DMS153 (cell line): ENCODE results near the gene PDP2.

ENCODE experiments used
- DNase-seq: peaks from one replicate; lab custom pipeline; 2025; lab: John Stamatoyannopoulos, UW

The PDP2 gene, protein sequence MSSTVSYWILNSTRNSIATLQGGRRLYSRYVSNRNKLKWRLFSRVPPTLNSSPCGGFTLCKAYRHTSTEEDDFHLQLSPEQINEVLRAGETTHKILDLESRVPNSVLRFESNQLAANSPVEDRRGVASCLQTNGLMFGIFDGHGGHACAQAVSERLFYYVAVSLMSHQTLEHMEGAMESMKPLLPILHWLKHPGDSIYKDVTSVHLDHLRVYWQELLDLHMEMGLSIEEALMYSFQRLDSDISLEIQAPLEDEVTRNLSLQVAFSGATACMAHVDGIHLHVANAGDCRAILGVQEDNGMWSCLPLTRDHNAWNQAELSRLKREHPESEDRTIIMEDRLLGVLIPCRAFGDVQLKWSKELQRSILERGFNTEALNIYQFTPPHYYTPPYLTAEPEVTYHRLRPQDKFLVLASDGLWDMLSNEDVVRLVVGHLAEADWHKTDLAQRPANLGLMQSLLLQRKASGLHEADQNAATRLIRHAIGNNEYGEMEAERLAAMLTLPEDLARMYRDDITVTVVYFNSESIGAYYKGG

DNA sequence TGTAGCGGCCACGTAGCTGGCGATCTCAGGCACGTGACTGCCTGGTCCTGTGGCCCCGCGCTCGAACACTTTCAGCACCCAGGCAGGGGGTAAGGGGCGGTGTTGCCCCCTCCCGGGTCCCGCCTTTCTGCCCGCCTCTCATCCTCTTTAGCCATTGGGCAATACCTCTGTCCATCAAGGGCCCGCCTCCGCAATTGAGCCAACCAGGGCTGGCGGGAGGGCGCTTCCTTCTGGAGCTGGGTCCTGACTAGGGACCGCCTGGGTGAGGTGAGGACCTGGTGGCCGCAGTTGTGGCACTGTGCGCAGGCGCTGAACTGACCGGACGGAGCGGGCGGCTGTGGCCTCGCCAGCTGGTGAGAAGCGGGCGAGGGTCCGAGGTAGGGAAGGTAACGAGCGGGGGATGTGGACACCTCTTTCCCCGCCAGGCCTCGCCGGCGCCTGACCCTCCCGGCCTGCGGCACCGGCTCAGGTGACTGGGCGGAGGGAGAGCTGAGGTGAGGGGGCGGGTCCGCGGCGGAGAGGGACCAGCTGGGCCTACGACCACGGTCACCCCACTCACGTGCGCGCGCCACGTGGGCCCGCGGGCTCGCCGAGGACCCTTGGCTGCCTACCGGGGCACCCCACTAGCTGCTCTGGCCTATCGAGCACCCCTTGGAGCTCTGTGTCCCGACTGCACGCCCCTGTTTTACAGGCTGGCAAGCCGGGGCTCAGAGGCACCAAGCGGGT, at the start of gene PDP2:
TSS of gene PDP2 (plus strand) at position 228 of the 726 bp plus-strand sequence. CDS start 3,770 bp downstream, outside the sequence.
- peak; percentile 87 for DNase-seq

GRCh38 chr16:66832190-66832589, 48.1 kb upstream of the PDP2 start:
- no peak for DNase-seq

DNA sequence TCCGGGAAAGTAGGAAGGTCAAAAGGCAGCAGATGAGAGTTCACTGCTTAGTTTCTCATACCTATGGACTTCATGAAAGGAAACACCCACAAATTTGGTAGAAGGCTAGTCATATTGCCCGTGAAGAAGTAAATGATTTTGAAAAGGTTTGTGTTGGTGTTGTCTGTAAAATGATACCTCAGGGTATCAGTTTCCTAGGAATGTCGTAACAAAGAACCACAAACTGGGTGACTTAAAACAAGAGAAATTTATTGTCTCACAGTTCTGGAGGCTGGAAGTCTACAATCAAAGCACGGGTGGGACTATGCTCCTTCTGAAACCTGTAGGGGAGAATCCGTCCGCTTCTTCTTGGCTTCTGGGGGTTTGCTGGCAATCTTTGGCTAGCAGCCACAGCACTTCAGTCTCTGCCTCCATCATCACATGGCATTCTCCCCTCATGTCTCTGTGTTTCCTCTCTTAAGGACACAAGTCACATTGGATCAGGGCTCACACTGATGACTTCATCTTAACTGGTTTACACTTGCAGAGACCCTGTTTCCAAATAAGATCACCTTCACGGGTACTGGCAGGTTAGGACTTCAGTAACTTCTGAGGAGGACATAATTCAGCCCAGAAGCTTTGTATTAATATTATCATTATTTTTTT, 47.5 kb upstream of the PDP2 start:
- no peak for DNase-seq

- no peak for DNase-seq
Measured at GRCh38 chr16:66834746-66835145, 45.6 kb upstream of the PDP2 start.

- DNase-seq = no peak
Measured at GRCh38 chr16:66840883-66841282, 39.4 kb upstream of the PDP2 start.

DNA sequence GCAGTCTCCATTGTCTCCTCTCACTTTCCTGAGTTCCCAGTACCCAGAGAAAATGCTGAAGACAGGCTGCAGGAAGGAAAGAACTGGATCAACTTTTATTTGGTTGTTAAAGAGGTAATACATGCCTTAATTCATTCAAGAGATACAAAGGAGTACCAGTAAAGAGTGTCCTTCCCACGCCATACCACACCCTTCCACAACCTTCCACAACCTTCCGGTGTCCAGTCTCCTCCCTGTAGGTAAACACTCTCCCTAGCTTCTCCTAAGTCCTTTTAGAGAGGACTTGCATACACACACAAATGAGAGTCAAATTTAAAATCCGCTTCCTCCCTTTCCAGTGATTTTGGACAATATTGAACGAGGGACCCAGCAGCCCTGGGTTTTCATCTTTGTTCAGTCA, 38.9 kb upstream of the PDP2 start:
- no peak for DNase-seq

DNA sequence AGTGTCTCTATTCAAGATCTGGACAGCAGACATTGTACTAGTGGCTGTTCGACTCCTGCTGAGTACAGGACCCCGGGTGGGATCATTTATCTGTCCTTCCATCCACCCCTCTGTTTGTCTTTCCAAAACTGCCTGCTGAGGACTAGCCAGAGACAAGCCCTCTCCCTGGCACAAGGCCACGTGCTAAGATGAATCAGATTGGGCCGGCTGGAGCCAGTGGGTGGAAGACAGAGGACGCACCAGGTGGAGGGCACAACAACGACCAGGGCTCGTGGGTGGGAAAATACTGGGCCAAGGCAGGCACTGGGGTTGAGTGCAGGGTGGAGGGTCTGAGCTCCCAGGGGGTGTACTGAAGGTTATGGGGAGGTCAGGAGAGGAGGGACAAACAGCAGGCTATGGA, 37.5 kb upstream of the PDP2 start:
- DNase-seq = no peak

DNA sequence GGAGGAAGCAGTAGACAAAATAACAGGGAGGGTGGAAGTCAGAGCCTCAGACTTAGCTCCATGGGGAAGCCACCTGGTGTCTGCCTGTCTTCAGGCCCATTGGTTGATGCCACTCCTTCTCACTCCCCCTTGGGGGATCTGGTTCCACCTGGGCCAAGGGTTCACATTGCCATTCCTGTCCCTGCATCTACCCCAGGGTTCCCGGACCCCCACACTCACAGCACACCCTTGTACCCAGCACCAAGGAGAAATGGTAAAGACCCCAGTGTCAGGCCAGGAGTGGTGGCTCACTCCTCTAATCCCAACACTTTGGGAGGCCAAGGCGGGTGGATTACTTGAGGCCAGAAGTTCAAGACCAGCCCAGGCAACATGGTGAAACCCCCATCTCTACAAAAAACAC, 37.1 kb upstream of the PDP2 start:
- no peak for DNase-seq

DNA sequence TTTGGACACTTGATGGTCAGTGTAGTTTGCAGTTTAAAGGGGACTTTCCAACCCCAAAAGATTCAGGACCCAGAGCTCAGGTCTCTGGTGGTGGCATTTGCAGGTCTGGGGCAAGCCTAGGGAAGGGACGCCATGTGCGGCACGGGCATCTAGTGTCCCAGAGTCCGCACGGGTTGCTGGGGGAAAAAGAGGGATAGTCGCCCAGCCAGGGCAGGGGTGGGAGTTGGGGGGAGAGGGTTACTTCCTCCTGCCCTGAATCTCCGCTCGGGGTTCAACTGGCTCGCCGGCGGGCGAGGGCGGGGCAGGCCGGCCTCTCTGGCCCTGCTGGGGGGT, 36.3 kb upstream of the PDP2 start:
- no peak for DNase-seq

DNA sequence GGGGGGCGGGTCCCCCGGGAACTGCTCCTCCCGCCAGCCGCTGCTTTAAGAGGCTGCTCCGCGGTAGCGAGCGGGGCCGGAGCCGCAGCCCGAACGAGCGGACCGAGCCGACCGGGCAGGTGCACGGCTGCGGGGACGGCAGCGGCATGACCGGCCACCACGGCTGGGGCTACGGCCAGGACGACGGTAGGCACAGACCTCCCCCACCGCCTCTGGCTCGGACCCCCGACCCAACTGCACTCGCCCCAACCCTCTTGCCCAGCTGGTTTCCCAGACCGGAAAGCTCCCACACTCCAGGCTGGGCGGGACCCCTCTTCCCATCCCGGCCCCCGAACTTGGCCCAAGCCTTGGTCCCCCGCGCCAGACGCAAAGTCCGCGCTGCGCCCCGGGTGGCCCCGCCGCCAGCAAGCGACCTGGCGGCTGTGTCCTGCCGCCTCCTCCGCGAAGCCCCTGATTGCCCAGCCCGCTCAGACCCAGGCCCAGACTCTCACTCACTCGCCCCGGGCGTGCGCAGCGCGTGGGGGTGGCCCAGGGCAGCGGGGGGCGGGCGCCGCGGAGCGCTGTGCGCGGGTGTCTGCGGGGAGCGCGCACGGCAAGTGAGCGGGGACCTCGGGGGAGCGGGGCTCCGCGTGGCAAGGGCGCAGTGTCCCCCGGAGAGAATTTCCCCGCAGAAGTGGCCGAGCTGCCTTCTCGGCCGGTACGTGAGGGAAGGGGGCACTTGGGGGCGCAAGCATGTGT, 35.8 kb upstream of the PDP2 start, which contains the start of gene CA7:
TSS of gene CA7 (plus strand) at position 73 of the 738 bp plus-strand sequence. CDS start at position 147, 74 bp downstream.
- DNase-seq = no peak

DNA sequence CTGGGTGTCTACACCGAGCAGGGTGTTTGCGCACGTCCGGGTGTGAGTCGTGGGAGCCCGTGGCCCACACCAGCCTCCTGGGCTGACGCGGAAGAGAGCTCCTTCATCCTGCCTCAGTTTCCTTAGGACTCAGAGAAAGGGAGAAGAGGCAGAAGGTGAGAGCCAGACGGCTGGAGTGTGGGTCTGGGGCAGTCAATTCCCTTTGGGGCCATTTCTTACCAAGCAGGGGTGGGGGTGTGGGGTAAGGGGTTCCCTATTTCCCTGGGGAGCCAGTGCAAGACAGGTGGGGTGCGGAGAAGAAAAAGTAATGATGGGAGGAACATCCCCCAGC, 35.3 kb upstream of the PDP2 start:
- no peak for DNase-seq

DNA sequence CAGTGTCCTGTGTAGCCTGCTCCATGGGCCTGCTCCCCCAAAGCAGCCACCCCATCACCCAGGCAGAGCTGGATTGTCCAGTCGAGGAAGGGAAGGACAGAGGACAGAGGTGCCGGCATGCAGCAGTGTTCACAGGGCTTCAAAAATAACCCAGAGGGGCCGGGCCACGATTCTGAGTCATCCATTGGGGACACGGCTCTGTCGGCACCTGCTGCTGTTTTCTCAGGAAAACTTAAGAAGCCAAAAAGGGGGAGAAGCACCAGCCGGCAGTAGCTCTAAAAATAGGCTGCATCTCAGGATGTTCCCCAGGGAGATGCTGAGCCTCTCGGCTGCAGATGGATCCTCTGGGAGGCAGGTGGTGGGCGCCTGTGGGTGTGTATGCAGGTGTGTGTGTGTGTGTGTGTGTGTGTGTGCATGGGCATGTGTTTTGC, 34.5 kb upstream of the PDP2 start:
- no peak for DNase-seq

- no peak for DNase-seq
Measured at GRCh38 chr16:66846266-66846665, 34.0 kb upstream of the PDP2 start.

DNA sequence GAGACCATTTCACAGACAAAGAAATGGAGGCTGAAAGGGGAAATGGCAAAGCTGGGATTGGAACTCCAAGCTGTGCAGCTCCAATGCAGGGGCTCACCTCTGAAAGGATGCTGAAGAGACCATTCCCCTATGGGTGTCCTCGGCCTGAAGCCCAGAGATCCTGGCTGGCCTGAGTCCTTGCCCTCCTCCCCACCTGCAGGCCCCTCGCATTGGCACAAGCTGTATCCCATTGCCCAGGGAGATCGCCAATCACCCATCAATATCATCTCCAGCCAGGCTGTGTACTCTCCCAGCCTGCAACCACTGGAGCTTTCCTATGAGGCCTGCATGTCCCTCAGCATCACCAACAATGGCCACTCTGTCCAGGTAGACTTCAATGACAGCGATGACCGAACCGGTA, 33.5 kb upstream of the PDP2 start:
- no peak for DNase-seq

GRCh38 chr16:66847533-66848067, 32.7 kb upstream of the PDP2 start:
- DNase-seq = no peak

GRCh38 chr16:66848172-66848571, 32.1 kb upstream of the PDP2 start:
- no peak for DNase-seq

DNA sequence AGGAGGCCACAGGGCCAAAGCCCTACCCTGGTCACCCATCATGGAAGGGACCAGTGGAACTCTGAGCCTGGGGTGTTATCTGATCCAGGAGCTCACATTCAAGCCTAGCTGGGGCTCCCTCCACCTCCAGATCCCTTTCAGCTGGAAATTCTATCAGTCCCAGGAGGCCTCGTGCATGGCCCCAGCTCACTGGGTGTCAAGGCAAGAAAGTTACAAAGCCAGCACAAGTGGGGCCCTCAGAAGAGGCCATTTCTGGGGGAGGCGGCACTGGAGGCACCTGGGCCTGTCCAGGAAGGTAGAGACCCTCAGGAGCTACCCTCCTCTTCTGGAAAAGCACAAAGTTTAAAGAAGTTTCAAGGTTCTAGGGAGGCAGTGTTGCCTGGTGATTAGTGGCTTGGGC, 31.3 kb upstream of the PDP2 start:
- DNase-seq = no peak

GRCh38 chr16:66849549-66849948, 30.8 kb upstream of the PDP2 start:
- DNase-seq = no peak

DNA sequence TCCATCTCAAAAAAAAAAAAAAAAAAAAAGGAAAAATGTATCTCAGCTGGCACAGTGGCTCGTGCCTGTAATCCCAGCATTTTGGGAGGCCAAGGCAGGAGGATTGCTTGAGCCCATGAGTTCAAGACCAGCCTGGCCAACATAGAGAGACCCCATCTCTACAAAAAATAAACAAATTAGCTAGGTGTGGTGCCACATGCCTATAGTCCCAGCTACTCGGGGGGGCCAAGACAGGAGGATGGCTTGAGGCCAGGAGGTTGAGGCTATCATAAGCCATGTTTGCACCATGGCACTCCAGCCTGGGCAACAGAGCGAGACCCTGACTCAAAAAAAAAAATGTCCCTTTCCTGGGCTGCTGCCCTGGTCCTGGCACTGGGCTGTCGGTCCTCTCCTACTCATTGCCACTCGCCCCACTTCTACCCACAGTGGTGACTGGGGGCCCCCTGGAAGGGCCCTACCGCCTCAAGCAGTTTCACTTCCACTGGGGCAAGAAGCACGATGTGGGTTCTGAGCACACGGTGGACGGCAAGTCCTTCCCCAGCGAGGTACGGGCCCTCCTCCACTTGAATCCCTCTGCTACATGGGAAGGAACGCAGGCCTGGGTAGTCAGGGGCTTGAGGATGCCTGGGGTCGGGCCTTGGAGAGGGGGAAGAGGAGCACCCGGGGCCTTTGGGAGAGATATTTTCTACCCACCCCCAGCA, 30.1 kb upstream of the PDP2 start:
- DNase-seq = no peak

DNA sequence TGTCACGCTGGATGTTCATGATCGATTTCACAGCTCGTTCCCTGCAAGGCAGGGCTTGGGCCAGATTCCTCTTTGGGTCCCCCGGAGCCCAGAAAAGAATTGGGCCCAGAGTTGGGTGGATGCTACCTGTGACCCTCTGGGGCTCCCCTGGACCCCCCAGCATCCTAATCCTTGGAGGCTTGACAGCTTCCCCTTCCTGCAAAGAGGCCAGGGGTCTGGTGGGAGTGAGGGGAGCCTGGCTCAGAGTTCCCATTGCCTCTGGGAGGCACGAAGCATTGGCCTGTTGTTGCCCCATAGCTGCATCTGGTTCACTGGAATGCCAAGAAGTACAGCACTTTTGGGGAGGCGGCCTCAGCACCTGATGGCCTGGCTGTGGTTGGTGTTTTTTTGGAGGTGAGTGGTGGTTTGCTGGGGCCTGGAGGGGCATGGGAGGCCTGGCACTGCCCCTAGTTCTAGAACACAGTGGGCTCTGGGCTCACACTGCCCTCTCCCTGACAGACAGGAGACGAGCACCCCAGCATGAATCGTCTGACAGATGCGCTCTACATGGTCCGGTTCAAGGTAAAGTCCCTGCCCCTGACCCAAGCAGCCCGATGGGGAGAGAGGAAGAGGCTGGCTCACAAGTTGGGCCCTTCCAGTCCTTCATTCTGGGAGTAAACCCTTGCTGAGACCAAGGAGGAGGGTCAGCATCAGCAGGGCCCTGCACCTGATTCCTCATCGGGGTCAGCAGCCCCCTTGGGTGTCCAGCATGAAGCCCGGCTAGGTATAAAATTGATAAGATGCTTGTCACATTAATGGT, 28.9 kb upstream of the PDP2 start:
- no peak for DNase-seq
